NCI-H187 treated with DMSO at 0.1 percent for 48 hours (cell line): Measurements from ENCODE around the gene PLP2.
"Not testable (repeated sequence)": the region's sequence is repeated elsewhere in the genome, so short reads cannot be mapped to it uniquely, and the experiment has no call there.

Experiments used
- DNase-seq: peaks from one replicate; lab custom pipeline; 2025; lab: John Stamatoyannopoulos, UW

The PLP2 gene, protein sequence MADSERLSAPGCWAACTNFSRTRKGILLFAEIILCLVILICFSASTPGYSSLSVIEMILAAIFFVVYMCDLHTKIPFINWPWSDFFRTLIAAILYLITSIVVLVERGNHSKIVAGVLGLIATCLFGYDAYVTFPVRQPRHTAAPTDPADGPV

GRCh38 chrX:49171752-49172279, at the start of gene PLP2:
PLP2 (plus strand) TSS chrX:49171898; CDS start chrX:49172001, 103 bp downstream.
- DNase-seq, result no peak

GRCh38 chrX:49122499-49122898, 49.2 kb upstream of the PLP2 start:
- DNase-seq, result no peak

GRCh38 chrX:49127742-49128258, 43.9 kb upstream of the PLP2 start:
- DNase-seq, result not testable (repeated sequence)

DNA sequence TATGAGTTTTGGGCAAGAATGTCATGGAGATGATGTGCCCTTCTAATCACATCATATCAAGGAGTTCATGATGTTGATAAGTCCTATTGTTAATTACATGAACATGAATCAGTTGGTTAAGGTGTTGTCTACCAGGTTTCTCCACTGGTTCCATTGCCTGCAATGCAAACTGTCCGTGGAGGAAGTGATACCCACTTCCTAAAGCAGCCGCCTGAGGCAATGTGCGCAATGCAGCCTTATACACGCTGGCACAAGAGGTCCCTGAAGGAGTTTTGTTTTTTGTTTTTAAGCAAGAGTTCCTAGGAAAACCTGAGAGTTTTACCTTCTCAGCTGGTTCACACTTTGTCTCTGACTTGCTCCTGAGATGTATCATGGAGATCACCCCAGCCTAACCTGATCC, 42.3 kb upstream of the PLP2 start:
- DNase-seq, result no peak

DNA sequence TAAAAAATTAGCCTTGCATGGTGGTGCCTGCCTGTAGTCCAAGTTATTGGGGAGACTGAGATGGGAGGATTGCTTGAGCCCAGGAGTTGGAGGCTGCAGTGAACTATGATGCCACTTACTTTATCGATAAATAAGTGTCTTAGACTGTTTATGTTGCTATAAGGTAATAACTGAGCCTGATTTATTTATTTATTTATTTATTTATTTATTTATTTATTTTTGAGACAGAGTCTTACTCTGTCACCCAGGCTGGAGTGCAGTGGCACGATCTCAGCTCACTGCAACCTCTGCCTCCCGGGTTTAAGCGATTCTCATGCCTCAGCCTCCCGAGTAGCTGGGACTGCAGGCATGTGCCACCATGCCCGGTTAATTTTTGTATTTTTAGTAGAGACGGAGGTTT, 39.4 kb upstream of the PLP2 start:
- DNase-seq, result not testable (repeated sequence)

DNA sequence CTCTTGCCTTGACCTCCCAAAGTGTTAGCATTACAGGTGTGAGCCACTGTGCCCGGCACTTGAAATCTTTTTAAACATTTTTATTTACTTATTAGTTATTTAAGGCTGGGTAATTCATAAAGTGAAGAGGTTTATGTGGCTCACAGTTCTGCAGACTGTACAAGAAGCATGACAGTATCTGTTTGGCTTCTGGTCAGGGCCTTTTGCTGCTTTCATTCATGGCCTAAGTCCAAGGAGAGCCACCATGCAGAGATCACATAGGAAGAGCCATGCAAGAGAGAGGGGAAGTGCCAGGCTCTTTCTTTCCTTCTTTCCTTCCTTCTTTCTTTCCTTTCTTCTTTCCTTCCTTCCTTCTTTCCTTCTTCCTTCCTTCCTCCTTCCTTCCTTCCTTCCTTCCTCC, 37.9 kb upstream of the PLP2 start:
- DNase-seq, result no peak

DNA sequence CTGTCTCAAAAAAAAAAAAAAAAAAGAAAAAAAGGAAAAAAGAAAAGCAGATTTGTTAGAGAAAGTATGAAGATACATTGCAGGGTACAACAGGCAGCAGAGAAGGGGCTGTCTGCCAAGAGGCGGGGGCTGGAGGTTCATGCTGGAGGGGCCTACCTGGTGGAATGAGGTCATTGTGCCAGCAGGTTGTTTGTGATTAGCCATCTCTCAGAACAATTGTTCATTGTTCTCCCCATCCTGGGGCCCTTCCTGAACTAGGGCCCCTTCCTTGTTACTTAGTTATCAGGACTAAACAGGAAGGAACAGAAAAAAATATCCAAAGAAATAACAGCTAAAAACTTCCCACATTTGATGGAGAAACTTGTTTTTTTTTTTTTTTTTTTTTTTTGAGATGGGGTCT, 34.2 kb upstream of the PLP2 start:
- no peak for DNase-seq

DNA sequence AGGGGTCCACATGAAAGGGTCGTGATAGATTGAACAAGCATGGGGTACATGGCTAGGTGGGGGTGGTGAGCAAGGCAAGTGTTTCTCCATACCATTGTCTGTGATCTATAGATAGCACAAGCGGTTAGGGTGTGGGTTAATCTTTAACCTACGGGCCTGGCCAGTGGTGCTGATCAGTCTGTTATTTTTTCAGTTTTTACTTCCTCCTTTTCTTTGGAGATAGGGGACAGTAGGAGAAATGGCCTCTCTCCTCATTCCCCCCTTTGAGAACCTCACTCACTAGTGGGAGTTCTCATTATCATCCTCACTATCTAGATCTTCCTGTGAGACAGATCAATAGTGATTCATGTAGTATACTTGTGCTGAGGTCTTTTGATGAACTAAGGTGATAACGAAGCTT, 32.0 kb upstream of the PLP2 start:
- no peak for DNase-seq

DNA sequence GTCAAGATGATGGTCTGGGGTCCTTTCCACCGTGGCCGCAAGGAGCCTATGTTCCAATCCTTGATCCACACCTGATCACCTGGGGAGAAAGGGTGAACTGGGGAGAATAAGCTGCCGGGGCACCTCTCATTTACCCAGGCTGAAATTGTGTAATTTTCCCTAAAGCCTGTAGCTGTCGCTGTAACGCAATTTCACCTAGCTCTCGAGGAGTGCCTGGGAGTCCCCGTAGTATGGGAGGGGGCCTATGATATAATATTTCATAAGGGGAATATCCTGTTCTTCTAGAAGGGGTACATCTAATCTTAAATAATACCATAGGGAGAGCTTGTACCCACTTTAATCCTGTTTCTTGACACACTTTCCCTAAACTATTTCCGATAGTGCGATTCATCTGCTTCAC, 29.4 kb upstream of the PLP2 start:
- not testable (repeated sequence) for DNase-seq

DNA sequence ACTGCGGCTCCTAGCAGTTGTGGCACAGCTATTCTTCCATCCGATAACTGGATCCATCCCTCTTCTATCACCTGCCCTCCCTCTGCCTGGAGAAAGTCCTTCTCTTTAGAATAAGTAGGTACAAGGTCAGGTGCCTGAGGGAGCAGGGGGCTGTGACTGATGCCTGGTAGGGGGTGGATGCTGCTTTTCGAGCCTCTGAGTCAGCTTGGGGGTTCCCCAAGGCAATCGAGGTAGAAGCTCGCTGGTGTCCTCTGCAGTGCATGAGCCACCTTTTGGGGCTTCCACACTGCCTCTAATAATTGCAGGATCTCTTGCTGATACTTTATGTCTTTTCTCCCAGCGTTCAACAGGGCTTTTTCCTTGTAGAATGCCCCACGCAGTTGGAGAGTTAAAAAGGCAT, 28.5 kb upstream of the PLP2 start:
- not testable (repeated sequence) for DNase-seq

- no peak for DNase-seq
Measured at GRCh38 chrX:49147282-49147681, 24.4 kb upstream of the PLP2 start.

DNA sequence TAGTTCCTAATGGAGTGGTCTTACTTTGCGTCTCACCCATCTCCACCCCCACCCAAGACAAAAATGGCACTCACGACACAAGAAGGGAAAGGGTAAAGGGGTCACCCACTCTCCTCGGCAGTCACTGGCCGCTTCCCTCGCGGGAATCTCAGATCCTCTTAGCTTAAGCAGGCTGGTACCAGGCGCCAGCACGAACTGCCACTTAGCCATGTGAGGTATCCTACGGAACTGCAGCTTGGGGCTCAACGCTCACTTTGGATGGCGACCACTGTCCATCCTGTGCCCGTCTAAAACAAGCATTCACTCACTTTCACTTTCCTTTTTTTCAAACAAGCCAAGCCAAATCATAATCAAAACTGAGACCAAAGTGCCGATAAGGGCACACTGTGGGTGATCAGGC, 23.8 kb upstream of the PLP2 start:
- no peak for DNase-seq

GRCh38 chrX:49148390-49149100, 23.2 kb upstream of the PLP2 start:
- DNase-seq, result not testable (repeated sequence)

DNA sequence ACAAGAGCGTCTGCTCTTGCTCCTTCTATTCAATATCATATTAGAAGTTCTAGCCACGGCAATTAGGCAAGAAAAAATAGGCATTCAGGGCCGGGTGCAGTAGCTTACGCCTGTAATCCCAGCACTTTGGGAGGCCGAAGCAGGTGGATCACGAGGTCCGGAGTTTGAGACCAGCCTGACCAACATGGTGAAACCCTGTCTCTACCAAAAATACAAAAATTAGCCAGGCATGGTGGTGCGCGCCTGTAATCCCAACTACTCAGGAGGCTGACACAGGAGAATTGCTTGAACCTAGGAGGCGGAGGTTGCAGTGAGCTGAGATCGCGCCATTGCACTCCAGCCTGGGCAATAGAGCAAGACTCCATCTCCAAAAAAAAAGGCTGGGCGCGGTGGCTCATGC, 22.4 kb upstream of the PLP2 start:
- DNase-seq, result not testable (repeated sequence)

- DNase-seq, result no peak
Measured at GRCh38 chrX:49153467-49153866, 18.2 kb upstream of the PLP2 start.

DNA sequence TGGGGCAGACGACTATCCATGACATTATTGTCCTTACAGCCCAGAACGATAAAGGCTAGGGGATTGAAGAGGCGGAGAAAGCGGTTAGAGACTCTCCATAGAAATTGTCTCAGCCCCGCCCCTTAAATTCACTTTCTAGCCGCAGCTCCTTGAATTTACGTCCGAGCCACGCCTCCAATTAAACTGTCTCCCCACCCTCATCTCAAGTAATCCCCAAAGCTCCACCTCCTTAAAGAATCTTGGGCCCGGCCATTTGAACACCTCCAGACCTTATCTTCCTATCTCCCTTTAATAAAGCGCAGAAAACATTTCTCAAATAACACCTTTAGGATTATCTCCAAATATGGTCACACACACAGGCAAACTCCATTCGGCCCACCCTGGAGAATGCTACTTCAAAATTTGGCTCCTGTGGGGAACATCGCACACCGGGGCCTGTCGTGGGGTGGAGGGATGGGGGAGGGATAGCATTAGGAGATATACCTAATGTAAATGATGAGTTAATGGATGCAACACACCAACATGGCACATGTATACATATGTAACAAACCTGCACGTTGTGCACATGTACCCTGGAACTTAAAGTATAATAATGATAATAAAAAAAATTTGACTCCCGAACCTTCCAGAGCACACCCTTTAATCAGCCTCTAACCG, 16.3 kb upstream of the PLP2 start:
- no peak for DNase-seq

GRCh38 chrX:49155900-49156837, 15.5 kb upstream of the PLP2 start:
- DNase-seq, result no peak

- no peak for DNase-seq
Measured at GRCh38 chrX:49157194-49157593, 14.5 kb upstream of the PLP2 start.

- no peak for DNase-seq
Measured at GRCh38 chrX:49160908-49161307, 10.8 kb upstream of the PLP2 start.

DNA sequence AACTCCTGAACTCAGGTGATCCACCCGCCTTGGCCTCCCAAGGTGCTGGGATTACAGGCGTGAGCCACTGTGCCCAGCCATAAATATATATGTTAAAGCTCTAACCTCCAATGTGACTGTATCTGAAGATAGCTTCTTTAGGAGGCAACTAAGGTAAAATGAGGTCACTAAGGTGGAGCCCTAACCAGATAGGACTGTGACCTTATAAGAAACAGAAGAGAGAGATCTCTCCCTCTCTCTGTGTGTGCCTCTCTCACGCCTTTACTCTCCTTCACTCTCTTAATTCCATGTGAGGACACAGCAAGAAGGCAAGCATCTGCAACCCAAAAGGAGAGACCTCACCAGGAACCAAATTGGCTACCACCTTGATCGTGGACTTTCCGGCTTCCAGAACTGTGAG, 10.1 kb upstream of the PLP2 start:
- no peak for DNase-seq

GRCh38 chrX:49162620-49163019, 9.1 kb upstream of the PLP2 start, which contains the start of gene MAGIX:
MAGIX (plus strand) TSS chrX:49162758; CDS start chrX:49162890, 132 bp downstream.
- no peak for DNase-seq
